A673 (cell line): ENCODE data around the gene ELFN1.

Experiments
- CTCF ChIP-seq: fragments of 300-800, 200-600 bp; sonication (generic); conservative IDR thresholded peaks from 2 replicates; pipeline ENCODE4 v1.5.1; 2017; ENCODE audit warnings: low read depth, mild to moderate bottlenecking, antibody characterized with exemption, low read length, moderate library complexity, mixed read lengths
- EZH2 ChIP-seq: fragments of 200-600 bp; sonication (generic); IDR thresholded peaks from 2 replicates; pipeline ENCODE4 v1.6.1; 2017; ENCODE audit warnings: borderline replicate concordance, low read depth, mild to moderate bottlenecking, mixed read lengths, antibody characterized with exemption, low read length; ENCODE audit not compliant: poor library complexity, severe bottlenecking

- TF ChIP-seq CTCF, result no peak
- no peak for TF ChIP-seq EZH2
Observed at GRCh38 chr7:1729773-1730172, 59.7 kb downstream of the ELFN1 start.
